Activated naive CD8-positive, alpha-beta T cell treated with anti-CD3 and anti-CD28 coated beads, Interleukin-2, amount 50 U/mL, for 24 hours (primary cell): ENCODE data around the gene ORC4.
A peak's percentile ranks its signal among the peaks of the same experiment; 100 is the strongest.
"Not testable (repeated sequence)": the region's sequence is repeated elsewhere in the genome, so short reads cannot be mapped to it uniquely, and the experiment has no call there.

Experiments used
- ATAC-seq: fragments of 150-1000 bp; cut with Tn5 transposase; one replicate; pipeline ENCODE4 v1.10.0; 2021
- DNase-seq: peaks from one replicate; pipeline ENCODE4 v3.0.0; 2021
- H3K27ac Mint-ChIP-seq: one replicate; pipeline ENCODE4 v1.8.0; 2021; ENCODE audit warnings: mild to moderate bottlenecking, mixed read lengths
- H3K27me3 Mint-ChIP-seq: one replicate; pipeline ENCODE4 v1.8.0; 2021; ENCODE audit warnings: mixed read lengths
- H3K36me3 Mint-ChIP-seq: one replicate; pipeline ENCODE4 v1.8.0; 2021; ENCODE audit warnings: low read depth, mixed read lengths
- H3K4me1 Mint-ChIP-seq: one replicate; pipeline ENCODE4 v1.8.0; 2021; ENCODE audit warnings: mixed read lengths
- H3K4me3 Mint-ChIP-seq: one replicate; pipeline ENCODE4 v1.8.0; 2021; ENCODE audit warnings: mild to moderate bottlenecking, moderate library complexity, mixed read lengths
- H3K9me3 Mint-ChIP-seq: one replicate; pipeline ENCODE4 v1.8.0; 2021; ENCODE audit warnings: mixed read lengths

ORC4 gene

DNA sequence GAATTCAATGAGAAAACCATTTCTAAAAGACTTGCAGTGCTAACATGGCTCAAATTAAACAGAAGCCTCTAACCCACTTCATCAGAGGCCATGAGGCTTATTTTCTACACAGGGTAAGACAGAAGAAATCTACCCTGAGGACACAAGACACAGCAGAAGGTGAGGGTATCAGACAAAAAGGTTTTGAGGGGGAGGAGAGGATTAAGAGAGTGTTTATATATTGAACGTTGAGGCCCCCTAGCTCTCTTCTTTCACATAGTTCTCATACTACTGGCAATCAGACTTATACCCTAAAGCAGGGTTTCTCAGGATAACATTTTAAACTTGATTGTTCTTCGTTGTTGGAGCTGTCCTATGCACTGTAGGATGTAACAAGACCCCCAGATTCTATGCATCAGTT, 21.4 kb downstream of the ORC4 start:
- H3K27ac Mint-ChIP-seq = no peak overlapping the region
- H3K9me3 Mint-ChIP-seq = peaks cover 32% of the 10 kb centered on the region
- ATAC-seq (no peak), DNase-seq (no peak)
- peaks cover 48% of the 10 kb centered on the region for H3K36me3 Mint-ChIP-seq
- H3K4me1 Mint-ChIP-seq = peaks cover 29% of the 10 kb centered on the region
- H3K4me3 Mint-ChIP-seq = no peak overlapping the region
- no peaks in the 10 kb centered on the region for H3K27me3 Mint-ChIP-seq

DNA sequence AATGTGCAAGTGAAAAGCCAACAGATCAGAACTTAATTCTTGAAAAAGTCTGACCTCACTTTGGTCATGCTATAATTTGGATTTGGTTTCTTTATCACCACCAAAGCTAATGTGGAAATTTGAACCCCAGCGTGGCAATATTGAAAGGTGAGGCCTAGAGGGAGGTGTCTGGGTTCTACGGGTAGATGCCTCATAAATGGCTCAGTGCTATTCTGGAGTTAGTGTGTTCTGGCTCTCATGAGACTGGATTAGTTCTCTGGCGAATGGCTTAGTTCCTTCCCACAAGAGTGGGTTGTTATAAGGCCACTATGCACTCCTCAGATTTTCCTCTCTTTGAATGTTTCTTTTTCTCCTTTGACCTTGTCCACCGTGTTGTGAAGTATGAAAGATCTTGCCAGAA, 22.3 kb downstream of the ORC4 start:
- Mint-ChIP-seq H3K9me3 (peaks cover 23% of the 10 kb centered on the region), H3K36me3 (peaks cover 40% of the 10 kb centered on the region), H3K27me3 (no peaks in the 10 kb centered on the region), H3K27ac (peak overlapping the region; percentile 50), H3K4me3 (no peak overlapping the region), H3K4me1 (peaks cover 28% of the 10 kb centered on the region)
- ATAC-seq (no peak), DNase-seq (no peak)

DNA sequence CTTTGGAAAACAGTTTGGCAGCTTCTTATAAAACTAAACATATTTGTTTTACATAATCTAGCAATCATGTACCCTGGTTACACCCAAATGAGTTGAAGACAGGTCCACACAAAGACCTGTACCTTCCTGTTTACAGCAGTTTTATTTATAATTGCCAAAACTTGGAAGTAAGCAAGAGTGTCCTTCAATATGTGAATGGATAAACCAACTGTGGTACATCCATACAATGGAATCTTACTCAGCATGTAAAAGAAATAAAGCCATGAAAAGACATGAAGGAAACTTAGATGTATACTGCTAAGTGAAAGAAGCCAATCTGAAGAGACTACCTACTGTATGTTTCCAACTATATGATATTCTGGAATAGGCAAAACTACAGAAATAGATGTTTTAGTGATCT, 23.7 kb downstream of the ORC4 start:
- peaks cover 32% of the 10 kb centered on the region for H3K36me3 Mint-ChIP-seq

GRCh38 chr2:147994965-147995364, 25.6 kb downstream of the ORC4 start:
- not testable (repeated sequence) for DNase-seq, H3K4me3 Mint-ChIP-seq, H3K9me3 Mint-ChIP-seq, ATAC-seq, H3K27ac Mint-ChIP-seq, H3K27me3 Mint-ChIP-seq
- peaks cover 33% of the 10 kb centered on the region for H3K4me1 Mint-ChIP-seq
- peaks cover 29% of the 10 kb centered on the region for H3K36me3 Mint-ChIP-seq

More for the DNA sequence above, 23.7 kb downstream of the ORC4 start:
- Mint-ChIP-seq H3K4me1 (peaks cover 37% of the 10 kb centered on the region), H3K9me3 (peaks cover 9% of the 10 kb centered on the region), H3K27ac (no peak overlapping the region), H3K27me3 (no peaks in the 10 kb centered on the region), H3K4me3 (no peak overlapping the region)
- ATAC-seq (no peak), DNase-seq (no peak)

DNA sequence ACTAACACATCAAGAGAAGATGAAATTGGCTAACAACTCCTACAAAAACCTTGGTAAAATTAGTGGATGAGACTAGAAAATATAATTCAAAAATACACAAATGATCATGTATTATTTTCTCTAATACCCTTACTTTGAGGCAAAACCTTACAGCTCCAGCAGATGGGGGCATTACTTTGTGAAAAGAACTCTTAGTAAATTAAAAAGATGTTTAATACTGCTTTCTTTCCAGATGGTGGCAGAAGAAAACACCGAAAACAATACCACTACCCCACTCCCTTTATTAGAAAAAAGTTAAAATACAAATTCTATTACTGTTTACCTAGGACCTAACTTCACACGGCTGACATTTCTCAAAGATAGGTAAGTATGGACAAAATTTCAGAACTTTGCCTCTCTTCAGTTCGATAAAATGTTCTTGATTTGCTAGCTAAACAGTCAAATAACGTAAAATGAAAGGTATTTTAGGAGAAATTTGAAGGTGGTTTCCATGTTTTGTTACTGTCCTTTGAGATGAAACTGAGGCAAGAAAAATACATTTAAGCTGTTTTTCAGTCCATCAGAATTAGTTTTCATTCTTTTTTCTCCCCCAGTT, 30.6 kb downstream of the ORC4 start:
- H3K4me3 Mint-ChIP-seq = no peak overlapping the region
- H3K27ac Mint-ChIP-seq = no peak overlapping the region

GRCh38 chr2:147989102-147989501, 31.4 kb downstream of the ORC4 start:
- peaks cover 4% of the 10 kb centered on the region for H3K36me3 Mint-ChIP-seq
- no peak overlapping the region for H3K27ac Mint-ChIP-seq
- DNase-seq = no peak
- no peaks in the 10 kb centered on the region for H3K27me3 Mint-ChIP-seq
- H3K9me3 Mint-ChIP-seq = no peaks in the 10 kb centered on the region
- ATAC-seq = no peak
- no peak overlapping the region for H3K4me3 Mint-ChIP-seq
- peaks cover 13% of the 10 kb centered on the region for H3K4me1 Mint-ChIP-seq

More for the DNA sequence above, 30.6 kb downstream of the ORC4 start:
- peaks cover 18% of the 10 kb centered on the region for H3K4me1 Mint-ChIP-seq
- DNase-seq (no peak), ATAC-seq (peak; percentile 40)
- peaks cover 10% of the 10 kb centered on the region for H3K36me3 Mint-ChIP-seq
- no peaks in the 10 kb centered on the region for H3K27me3 Mint-ChIP-seq
- H3K9me3 Mint-ChIP-seq = no peaks in the 10 kb centered on the region

- ATAC-seq (no peak), DNase-seq (no peak)
- peaks cover 32% of the 10 kb centered on the region for H3K36me3 Mint-ChIP-seq
- H3K9me3 Mint-ChIP-seq = peaks cover 16% of the 10 kb centered on the region
- H3K4me3 Mint-ChIP-seq = no peak overlapping the region
- H3K4me1 Mint-ChIP-seq = peaks cover 22% of the 10 kb centered on the region
- H3K27ac Mint-ChIP-seq = no peak overlapping the region
- no peaks in the 10 kb centered on the region for H3K27me3 Mint-ChIP-seq
Observed at GRCh38 chr2:147980940-147981528, 39.5 kb downstream of the ORC4 start.

GRCh38 chr2:147977679-147978078, 42.9 kb downstream of the ORC4 start:
- H3K36me3 Mint-ChIP-seq = peaks cover 31% of the 10 kb centered on the region

DNA sequence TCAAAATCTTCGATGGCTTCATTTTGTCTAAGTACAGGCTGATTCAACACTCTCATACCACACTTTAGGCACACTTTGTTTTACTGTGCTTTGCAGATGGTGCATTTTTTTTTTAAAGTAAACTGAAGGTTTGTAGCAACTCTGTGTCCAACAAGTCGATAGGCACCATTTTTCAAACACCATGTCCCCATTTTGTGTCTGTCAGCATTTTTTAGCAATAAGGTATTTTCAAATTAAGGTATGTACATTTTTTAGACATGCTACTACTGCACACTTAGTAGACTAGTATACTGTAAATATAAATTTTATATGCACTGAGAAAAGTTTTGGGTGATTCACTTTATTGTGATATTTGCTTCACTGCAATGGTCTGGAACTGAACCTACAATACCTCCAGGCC, 44.4 kb downstream of the ORC4 start:
- no peak for ATAC-seq
- Mint-ChIP-seq H3K9me3 (peaks cover 16% of the 10 kb centered on the region), H3K4me3 (no peak overlapping the region), H3K27me3 (no peaks in the 10 kb centered on the region), H3K27ac (no peak overlapping the region), H3K4me1 (peaks cover 13% of the 10 kb centered on the region), H3K36me3 (peaks cover 32% of the 10 kb centered on the region)
- no peak for DNase-seq

More at GRCh38 chr2:147977679-147978078, 42.9 kb downstream of the ORC4 start:
- peaks cover 16% of the 10 kb centered on the region for H3K4me1 Mint-ChIP-seq
- DNase-seq = no peak
- no peak for ATAC-seq
- H3K9me3 Mint-ChIP-seq = peaks cover 16% of the 10 kb centered on the region
- no peak overlapping the region for H3K4me3 Mint-ChIP-seq
- H3K27ac Mint-ChIP-seq = no peak overlapping the region
- no peaks in the 10 kb centered on the region for H3K27me3 Mint-ChIP-seq

GRCh38 chr2:147968571-147968970, 52.0 kb downstream of the ORC4 start:
- DNase-seq = no peak
- Mint-ChIP-seq H3K36me3 (peaks cover 63% of the 10 kb centered on the region), H3K27me3 (no peaks in the 10 kb centered on the region), H3K4me3 (no peak overlapping the region), H3K27ac (no peak overlapping the region), H3K9me3 (peaks cover 35% of the 10 kb centered on the region), H3K4me1 (peaks cover 2% of the 10 kb centered on the region)
- ATAC-seq = no peak

GRCh38 chr2:147952118-147952517, 68.4 kb downstream of the ORC4 start:
- Mint-ChIP-seq H3K27ac (no peak overlapping the region), H3K27me3 (no peaks in the 10 kb centered on the region), H3K4me3 (no peak overlapping the region), H3K36me3 (peaks cover 14% of the 10 kb centered on the region), H3K9me3 (no peaks in the 10 kb centered on the region), H3K4me1 (no peaks in the 10 kb centered on the region)
- ATAC-seq (no peak), DNase-seq (no peak)

GRCh38 chr2:147945660-147946059, 74.9 kb downstream of the ORC4 start:
- H3K36me3 Mint-ChIP-seq = peaks cover 7% of the 10 kb centered on the region
- no peaks in the 10 kb centered on the region for H3K4me1 Mint-ChIP-seq
- H3K27ac Mint-ChIP-seq = no peak overlapping the region
- DNase-seq (no peak), ATAC-seq (no peak)
- H3K9me3 Mint-ChIP-seq = no peaks in the 10 kb centered on the region
- H3K27me3 Mint-ChIP-seq = no peaks in the 10 kb centered on the region
- no peak overlapping the region for H3K4me3 Mint-ChIP-seq

DNA sequence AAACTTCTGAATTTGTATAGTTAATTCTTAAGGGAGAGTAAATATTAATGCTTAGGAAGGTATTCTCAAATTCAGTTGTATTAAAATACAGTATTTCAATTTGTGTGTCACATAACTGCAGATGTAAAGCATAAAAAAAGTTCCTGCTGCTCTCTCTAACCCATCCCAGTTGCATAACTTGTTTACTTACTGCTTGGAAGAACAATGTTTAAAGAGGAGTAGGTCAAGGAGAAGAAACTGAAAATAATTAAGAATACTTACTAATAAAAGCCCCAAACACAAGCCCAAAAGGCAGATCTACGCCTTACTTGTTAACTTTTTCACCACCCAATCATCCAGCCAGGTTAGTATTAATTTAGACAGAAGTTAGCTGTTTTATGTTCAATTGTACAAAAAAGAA, 81.2 kb downstream of the ORC4 start:
- DNase-seq (no peak), ATAC-seq (no peak)
- Mint-ChIP-seq H3K27me3 (no peaks in the 10 kb centered on the region), H3K4me3 (no peak overlapping the region), H3K4me1 (no peaks in the 10 kb centered on the region), H3K27ac (no peak overlapping the region), H3K36me3 (peaks cover 21% of the 10 kb centered on the region), H3K9me3 (no peaks in the 10 kb centered on the region)

- H3K36me3 Mint-ChIP-seq = peaks cover 25% of the 10 kb centered on the region
- no peak overlapping the region for H3K27ac Mint-ChIP-seq
- H3K4me1 Mint-ChIP-seq = no peaks in the 10 kb centered on the region
- H3K9me3 Mint-ChIP-seq = no peaks in the 10 kb centered on the region
- no peak for DNase-seq
- peak; percentile 43 for ATAC-seq
- no peaks in the 10 kb centered on the region for H3K27me3 Mint-ChIP-seq
- H3K4me3 Mint-ChIP-seq = no peak overlapping the region
Observed at GRCh38 chr2:147937744-147938349, 82.7 kb downstream of the ORC4 start.

DNA sequence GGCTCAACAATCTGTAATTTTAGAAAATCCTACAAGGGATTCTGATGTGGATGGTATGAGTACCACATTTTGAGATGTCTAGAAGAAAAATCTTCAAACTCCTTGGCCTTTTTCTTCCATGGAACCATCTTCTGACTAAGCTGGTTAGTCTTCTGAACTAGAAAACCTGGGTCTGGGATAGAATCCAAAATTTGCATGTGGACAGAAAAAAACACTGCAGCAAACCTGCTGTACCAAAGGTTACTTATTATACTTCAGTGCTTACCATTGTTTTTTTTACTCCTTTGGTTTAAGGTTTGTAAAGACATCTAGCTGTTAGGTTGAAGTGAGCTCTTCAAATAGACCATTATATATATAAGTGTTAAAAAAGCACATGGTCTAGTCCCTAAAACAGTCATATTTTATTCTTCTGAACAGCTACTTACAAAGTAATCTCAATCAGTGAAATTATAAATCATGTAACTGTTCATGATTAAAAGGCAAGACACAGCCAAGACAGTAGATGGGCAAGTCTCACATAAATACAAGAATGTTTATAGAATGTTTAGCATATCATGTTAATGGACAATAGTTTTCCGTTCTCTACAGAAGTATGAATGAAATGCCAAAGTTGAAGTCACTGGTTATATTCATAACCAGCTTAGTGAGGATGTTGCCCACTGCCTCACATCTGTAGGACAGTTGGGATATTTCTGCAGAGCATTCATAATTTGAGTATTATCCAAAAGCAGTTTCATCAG, 85.5 kb downstream of the ORC4 start:
- Mint-ChIP-seq H3K27ac (no peak overlapping the region), H3K9me3 (no peaks in the 10 kb centered on the region), H3K4me1 (no peaks in the 10 kb centered on the region), H3K27me3 (no peaks in the 10 kb centered on the region), H3K36me3 (peaks cover 29% of the 10 kb centered on the region), H3K4me3 (no peak overlapping the region)
- ATAC-seq = no peak
- DNase-seq = no peak
